GM12892 (cell line): ENCODE results near the gene C12orf75.

Experiments used
- POLR2A ChIP-seq: IDR thresholded peaks from 2 replicates; pipeline ENCODE4 v1.6.1; 2011; ENCODE audit warnings: low read depth, low read length, control low read depth
- TAF1 ChIP-seq: IDR thresholded peaks from 2 replicates; pipeline ENCODE4 v1.6.1; 2011; ENCODE audit warnings: low read depth, mild to moderate bottlenecking, control low read depth, low read length, borderline replicate concordance

DNA sequence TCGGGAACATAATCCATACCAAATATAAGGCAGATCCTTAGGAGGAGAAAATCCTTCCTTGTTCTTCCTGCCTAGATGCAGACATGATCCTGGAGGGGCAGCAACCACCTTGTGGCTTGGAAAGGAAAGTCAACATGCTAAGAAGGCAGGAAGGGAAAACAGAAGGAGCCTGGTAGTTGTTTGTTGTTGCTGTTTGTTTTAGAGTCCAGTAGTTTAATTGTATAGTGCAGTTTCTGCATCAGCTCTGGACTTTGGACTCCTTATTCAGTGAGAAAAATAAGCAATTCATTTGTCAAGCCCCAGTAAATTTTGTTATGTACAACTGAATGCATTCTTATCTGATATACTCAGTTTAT lies 48.8 kb upstream of the C12orf75 start:
- TF ChIP-seq POLR2A = no peak
- no peak for TF ChIP-seq TAF1
